NCI-H2227 treated with DMSO at 0.1 percent for 48 hours (cell line): Measurements from ENCODE around the gene LNX2.

ENCODE experiments used
- DNase-seq: peaks from one replicate; lab custom pipeline; 2025; lab: John Stamatoyannopoulos, UW

Gene LNX2

DNA sequence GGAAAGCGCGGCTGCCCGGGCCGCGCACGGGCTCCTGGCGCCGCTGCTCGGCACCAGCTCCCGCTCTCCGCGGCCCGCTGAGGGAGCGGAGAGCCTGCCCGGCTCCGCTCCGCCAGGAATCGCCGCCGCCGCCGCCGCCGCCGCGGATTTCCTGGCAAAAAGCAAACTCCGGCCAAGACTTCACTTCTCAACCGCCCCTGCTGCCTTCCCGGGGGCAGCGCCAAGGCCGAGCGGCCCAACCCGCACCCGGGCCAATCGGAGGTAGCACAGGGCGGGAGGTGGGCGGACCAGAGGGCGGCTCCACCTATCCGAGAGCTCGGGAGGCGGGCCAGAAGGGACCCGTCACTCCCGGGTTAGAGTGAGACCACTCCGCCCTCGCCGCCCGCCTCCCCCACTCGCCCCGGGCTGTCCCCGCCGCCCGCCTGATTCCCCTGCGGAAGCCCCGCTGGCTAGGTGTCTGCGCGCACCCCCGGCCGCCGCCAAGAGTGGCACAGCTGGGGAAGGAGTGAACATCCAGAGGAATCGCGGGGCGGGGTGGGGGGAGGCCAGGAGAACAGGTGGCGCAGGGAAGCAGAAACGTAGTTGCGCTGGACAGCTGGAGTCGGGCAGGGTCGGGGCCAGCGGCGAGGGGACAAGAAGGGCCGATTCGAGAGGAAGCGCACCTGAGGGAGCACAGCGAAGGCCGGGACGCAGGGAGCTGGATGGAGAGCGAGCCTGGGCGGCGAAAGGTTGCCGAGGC, at the start of gene LNX2:
Gene LNX2 (minus strand): TSS at position 153 of the 739 bp plus-strand sequence. CDS start 38,826 bp downstream, outside the sequence.
- DNase-seq = peak; percentile 88

DNA sequence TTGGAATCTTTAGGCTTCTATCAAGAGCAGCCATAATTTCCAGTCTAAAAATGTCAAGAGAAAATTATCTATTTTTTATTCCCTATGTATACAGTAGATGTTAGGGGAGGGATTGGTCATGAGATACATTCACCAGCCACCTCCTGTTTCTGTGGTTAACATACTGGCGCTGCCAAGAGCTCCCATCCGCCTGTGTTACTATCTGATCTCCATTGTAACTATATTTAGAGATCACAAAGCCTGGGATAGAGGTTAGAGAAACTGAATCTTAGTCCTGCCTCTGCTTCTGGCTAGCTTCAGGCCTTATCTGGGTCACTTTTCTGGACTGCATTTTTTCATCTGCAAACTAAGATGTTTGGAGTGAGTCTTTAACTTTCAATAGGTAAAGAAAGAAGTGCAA, 47.6 kb upstream of the LNX2 start:
- no peak for DNase-seq

DNA sequence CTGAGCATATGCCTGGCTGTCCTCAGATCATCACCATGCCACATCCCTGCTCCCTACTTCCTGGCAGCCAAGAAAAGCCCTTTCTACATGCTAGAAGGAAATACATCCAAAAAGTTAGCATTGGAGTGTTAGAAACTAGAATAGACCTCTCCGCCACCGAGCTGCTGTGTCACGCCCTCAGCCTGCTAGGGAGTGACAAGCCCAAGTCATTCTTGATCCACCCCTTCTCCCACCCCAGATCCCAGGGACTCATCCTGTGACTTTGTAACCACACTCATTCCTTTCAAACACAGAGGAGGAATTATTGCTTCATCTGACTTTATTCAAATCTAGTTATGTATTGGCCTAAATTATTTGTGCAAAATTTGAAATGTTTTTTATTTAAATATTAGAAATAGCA, 46.6 kb upstream of the LNX2 start:
- DNase-seq = no peak

DNA sequence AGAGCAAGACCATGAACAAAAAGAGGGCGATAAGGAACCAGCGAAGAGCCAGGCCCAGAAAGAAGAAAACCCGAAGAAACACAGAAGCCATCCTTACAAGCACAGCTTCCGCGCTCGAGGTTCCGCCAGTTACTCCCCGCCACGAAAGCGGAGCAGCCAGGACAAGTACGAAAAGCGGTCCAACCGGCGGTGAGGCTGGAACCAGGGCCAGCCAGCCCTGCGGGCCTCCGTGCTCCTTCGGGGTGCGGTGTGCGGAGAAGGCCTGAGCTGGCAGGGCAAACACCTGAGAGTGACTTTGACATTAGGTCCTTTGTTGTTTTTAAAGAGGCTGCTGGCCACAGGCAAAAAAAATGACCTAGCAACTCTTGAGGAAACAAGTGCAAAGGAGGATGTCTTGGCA, 45.4 kb upstream of the LNX2 start:
- no peak for DNase-seq

DNA sequence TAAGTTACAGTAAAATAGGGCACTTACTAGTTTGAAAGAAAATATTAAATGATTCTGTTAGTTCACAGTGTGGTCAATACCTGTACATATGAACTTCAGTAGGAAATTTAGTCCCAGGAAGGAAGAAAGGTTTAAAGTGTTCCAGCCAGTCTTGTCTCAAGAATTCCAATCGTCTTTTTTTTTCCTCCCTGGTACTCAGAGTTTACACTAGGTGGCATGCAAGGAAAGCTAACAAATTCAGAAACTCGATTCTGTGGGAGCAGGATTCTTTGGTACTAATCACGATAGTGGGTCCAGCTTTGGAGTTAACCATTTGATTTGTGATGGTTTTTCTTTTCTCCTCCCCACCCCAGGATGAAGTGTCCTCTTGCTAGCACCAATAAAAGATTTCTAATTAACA, 45.0 kb upstream of the LNX2 start:
- no peak for DNase-seq

DNA sequence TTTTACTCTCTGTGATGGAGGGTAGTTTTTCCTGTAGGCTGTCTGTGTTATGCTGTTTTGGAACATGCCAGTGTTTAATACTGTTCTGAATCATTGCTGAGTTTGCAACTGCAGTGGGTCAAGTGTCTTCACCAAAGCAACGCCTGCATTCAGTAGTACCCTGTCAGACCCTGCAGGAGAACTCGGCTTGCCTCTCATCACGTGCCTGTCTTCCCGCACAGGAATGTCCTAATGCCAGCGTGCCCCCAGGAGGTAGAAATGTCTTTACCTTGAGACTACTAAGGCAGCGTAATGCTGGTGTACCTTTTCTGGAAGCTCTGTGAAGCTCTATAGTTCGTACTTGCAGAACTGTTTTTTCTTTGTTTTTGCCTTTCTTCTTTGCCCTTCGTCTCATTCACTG, 43.6 kb upstream of the LNX2 start:
- no peak for DNase-seq

DNA sequence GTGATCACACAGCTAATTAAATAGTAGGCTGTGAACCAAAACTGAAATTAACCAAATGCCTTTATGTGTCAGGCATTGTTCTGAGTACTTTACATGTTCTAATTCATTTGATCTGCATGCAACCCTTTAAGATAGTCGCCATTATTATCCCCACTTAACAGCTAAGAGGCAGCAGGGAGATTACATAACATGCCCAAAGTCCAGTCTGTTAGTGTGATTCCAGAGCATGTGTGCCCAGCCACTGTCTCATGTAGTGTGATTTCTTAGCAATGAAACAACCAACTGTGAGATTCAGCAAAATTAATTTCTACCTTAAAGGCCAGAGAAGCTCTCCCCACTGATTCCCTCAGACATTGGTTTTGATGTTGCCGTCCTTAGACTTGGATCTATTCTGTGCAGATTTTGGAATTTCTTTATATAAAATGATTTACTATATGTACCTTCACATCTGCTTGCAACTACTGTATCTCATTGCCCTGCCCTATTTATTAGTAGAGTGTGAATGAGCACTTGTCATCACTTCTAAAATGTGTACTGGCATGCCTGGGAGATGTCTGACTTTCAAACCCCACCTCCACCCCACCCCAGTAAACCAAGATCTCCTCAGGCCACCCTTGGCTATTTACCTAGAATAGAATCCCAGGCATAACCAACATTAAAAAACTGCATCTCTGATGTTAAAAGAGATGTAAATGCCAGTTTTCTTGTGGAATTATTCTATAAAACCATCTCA, 42.6 kb upstream of the LNX2 start:
- no peak for DNase-seq

DNA sequence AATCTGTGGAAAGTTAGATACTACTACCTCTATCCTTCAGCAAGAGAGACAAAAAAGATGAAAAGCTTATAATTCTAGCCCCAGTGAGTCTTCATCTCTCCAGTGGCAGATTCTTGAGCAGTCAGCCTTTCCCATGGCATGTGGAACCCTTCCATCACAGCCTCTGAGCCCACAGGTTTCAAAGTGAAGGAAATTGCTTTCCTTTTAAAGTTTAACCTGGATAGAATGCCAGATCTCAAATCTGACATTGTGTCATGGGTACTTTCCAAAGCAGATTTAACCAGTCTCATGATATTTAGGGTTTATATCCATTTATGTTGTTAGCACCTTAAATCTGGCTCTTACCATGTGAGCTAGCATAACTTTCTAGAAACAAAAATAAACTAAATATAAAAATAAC, 40.7 kb upstream of the LNX2 start:
- DNase-seq = no peak

DNA sequence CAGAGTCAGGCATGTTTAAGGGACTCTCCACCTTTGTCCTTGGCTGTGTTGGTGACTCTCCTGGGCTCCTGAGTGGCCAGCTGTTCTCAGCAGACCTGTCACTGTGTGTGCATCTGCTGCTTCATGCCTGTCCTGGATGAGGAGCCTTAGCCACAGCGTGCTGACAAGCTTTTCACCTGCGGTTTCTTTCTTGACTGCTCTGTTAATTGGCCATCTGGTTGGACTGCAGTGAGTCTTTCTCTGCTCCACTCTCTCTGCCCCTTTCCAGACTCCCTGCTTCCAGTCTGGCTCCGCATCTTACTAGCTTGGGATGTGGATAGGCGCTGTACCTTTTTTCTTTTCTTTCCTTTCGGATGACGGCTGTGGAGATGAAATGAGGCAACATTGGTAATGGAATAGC, 40.2 kb upstream of the LNX2 start:
- DNase-seq = no peak

DNA sequence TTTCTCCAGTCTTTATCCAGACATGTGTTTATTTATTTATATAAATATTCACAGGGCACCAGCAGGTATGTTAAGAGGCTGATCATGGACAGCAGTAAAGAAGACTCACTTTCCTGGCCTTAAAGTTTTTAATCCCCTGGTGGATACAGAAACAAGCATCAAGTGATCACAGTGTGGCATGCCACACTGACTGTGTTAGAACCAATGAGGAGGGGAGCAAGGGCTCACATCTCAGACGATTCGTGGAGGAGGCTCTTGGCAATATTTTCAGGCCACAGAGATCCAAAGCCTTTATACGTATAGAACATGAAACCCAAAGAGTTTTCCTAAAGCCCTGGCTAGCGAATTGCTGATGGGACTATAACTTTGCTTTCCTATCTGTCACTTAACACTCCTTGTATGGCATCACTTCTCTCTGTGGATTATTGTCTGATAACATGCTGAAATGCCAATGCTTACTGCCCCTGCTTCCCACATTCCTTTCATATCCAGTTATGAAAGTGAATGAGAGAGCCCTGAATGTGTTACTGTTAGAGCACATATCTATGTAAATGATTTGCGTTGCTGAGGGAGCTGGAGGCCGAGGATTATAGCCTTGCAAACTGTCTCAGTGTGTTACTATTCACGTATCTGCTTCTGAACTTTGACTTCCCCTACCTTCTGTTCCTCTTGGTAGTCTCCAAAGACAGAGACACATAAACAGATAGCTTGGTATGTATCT, 39.0 kb upstream of the LNX2 start:
- DNase-seq = no peak

DNA sequence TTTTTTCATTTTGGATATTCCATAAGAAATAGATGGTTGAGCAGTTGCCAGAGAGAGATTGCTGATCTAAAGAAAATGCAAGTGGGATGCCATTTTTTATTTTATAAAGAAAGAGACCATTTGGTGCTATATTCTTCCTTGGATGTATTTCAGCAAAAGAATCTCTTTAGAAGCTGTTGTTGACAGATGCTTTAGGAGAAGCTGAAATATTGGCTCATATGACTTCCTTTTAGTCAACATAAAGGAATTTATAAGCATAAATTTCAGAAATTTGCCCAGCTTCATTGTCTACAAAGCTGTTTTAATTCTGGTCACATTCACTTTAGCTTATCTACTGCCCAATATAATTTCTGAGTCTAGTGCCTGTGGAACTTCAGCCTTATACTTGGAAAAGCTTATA, 38.2 kb upstream of the LNX2 start:
- DNase-seq = no peak

DNA sequence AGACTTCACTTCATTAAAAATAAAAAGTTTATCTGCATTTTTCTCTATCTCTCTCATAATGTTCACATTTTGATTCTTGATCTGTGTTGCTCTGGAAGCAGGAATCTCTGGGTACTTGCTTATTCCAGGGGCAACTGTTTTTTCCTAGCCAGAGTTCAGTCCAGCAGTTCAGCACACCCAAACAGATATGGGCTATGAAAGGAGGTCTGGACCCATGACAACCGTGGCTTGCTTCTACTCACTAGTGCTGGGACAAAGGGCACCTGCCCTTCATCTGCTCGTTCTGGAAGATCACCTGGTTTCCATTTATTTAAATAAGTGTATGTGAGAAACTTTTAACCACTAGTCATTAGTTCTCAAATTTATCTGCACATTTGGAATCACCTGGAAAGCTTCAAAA, 37.4 kb upstream of the LNX2 start:
- DNase-seq = no peak

DNA sequence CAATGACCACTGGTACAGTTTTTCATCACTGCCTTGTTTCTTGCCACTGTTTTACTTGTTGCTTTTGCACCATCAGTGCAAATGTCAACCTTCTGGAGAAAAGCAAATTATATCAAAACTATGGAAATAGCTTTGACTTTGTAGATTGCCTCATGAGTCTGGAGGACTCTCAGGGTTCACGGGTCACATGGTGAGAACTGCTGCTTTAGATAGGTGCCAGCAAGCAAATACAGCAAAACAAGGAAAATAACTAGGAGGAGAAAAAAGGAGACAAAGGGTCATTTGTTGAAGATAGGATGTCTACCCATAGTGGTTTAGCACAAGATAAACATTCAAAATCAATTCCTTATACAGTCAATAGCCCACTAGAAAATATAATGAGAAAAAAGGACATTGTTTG, 34.5 kb upstream of the LNX2 start:
- no peak for DNase-seq

DNA sequence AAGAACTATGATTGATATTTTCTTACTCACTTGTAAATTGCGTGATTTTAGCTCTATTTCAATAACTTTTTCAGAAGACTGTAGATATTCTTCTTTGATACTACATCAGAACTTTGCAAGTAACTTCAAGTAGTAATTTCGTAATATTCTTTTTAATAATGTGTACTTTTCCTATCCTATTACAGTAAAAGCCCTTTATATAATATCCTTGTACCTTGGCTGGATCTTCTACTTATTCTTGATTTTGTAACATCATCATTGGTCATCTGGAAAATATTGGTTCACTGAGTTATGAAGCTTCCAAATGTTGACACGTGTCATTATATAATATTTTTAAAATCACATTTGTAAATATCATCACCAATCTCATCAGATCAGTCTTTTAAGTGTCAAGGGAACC, 33.7 kb upstream of the LNX2 start:
- DNase-seq = no peak

DNA sequence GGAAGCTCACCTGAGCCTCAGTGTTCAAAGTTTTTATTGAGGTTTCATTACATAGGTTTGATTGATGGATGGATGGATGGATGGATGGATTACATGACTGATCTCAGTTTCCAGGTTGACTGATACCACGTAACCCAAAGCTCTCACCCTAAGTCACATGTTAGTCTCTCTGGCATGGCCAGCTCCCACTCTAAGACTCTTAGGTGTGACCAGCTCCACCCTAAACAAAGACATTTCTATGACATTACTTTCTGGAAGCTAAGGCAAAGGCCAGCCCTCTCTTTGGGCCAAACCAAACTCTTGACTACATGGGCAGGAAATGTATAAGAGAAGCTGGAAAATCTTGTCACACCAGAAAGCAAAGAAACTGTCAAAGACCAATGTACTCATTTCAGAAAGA, 30.0 kb upstream of the LNX2 start:
- DNase-seq = no peak

DNA sequence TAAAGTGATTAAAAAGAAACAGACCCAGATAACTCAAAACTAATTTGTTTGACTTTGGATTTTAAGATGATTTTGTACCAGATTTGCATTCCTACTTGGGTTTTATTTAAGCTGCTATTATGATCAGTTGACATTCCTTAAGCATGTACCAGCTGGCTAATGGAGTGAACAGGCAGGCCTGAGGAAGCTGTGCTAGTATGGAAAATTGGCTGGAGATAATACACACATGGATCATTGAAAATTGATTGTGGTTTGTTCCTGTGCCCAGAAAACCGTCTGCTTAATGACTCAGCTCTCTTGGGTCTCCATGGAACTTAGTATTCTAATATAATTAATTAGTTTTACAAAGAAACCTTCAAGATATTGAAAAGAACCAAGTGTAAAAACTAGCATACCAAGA, 24.0 kb upstream of the LNX2 start:
- no peak for DNase-seq

DNA sequence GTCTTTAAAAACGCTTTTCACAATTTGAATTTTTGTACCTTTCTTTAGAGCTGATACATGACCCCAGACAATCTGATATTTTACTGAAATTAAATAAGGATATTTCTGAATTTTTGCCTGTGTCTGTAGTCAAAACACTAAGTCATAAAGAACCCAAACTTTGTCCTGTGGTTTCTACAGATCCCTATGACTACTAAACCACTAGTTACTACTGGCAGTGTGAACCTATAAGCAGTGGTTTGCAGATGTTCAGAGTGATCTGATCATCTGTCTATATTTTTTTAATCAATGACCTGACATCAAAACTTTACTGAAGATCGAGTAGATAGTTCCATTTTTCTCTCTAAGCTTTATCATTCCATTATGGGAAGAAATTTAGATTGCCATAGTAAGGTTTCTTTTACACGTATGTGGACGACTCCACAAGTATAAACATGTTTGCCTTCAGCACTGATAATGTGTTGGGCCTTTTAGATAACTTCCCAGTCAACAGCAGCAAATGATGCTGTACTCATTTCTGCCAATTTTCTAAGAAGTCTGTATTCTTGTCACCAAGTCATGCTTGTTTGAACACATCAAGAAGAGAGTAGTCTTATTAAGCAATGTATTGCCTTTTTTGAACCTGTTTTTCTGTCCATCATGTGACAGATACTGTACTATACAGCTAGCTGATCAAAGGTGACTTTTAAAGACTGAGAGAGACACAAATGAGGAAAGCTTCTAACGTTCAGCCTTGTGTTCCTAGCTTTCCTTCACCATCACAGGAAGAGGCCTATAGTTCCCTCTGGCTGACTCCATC, 23.2 kb upstream of the LNX2 start:
- no peak for DNase-seq

DNA sequence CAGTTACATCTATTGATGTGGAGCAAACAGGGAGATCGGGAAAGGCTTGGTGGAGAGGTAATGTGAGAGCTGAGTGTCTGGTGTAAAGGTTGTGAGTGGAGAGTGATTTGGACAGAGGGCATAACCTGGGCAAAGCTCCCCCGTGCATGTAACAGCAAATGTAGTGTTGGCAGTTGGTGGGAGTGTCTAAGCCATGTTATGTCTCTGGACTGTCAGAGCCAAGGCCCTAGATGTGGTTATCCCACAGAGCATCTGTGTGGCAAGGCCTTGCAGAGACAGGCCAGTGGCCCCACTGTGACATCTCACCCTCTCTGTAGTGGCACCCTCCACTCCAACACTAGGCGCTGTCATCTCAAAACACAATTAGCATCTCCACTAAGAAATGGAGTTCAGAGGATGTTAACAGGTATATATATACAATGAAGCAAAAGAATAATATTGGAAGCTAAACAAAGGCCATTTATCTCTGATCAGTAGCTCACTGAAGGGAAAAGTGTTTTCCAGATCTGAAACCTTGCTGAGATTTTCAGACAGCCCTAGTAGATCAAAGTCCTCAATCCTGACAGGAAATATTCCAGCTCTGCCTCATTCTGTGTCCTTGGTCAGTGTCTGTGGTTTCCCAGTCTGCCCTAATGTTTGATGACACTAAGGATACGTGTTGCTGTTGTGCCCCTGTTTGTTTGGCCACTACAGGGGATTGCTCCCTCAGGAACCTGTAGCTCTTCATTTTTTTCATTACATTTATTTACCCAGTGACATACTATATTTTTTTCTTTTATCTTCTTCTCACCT, 21.6 kb upstream of the LNX2 start:
- no peak for DNase-seq

DNA sequence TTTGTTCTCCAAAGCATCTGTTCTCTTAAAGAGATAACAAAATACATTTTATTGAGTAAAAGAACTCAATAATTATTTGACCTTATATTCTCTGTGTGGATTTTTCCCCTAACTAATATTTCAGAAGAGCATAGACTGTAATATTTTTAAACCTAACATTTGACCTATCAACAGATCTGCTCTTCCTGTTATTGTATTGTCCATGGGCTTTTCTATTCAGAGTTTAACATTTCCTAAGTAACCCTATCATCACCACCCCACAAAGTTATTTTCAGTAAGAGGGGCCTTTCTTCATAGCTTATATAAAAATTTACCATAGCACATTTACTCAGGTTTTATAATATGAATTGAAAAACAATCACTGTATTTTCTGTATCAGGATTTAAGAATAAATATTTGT, 18.9 kb upstream of the LNX2 start:
- no peak for DNase-seq

DNA sequence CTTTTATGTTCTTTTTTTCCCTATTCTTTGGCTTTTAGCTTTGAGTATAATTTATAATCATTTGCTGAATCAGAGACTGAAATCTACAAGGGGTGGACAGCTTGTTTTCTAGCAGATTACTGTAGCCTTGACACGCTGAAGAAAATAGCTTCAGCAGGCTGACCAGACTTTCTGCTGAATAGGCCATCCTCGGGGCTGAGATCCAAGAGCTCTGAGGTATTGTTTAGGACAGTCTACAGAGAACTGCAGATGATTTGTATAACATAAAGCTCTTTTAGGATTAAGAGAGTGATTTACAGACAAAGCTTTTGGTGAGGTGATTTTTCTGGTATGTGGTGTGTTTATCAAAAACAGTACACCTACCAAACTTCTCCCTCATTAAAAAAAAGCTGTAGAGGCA, 18.2 kb upstream of the LNX2 start:
- no peak for DNase-seq

DNA sequence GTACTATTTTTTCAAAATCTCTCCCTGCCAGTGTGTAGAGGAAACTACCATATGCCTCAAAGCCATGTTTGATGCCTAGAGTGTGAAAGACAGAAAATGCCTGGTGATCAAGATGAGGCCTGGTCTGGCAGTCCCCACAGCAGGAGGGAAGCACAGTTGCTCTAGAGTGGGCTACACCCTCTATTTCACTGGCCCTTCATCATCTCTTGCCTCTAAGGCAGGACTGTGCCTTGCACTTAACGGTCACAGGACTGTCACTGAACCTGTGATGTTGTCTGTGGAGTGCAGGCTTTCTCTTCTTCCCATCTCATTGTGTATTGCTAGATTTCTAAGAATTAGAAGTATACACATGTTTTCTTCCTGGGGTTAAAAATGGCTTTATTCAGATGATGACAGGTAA, 17.7 kb upstream of the LNX2 start:
- no peak for DNase-seq

DNA sequence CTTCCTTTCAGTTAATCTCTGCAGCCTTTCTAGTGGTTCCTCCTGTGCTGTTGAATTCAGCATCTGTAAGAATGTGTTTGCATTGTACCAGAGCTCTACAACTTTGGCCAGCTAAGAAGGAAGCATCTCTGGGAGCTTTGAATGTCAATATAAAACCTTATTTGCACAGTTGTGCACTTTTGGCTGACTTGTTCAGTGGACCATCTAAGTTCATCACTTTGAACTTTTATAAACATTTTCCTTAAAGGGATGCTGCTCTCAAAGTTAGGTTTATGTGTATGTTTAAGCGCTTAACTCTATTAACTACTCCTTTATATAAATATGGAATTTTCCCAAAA, 16.9 kb upstream of the LNX2 start:
- DNase-seq = no peak
